NCI-H82 treated with DMSO at 0.1 percent for 48 hours (cell line): Measurements from ENCODE around the gene TRIM48.
"Not testable (repeated sequence)": the region's sequence is repeated elsewhere in the genome, so short reads cannot be mapped to it uniquely, and the experiment has no call there.

Experiments used
- DNase-seq: peaks from one replicate; lab custom pipeline; 2025; ENCODE audit not compliant: unreplicated experiment; lab: John Stamatoyannopoulos, UW

Gene TRIM48, protein sequence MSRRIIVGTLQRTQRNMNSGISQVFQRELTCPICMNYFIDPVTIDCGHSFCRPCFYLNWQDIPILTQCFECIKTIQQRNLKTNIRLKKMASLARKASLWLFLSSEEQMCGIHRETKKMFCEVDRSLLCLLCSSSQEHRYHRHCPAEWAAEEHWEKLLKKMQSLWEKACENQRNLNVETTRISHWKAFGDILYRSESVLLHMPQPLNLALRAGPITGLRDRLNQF

DNA sequence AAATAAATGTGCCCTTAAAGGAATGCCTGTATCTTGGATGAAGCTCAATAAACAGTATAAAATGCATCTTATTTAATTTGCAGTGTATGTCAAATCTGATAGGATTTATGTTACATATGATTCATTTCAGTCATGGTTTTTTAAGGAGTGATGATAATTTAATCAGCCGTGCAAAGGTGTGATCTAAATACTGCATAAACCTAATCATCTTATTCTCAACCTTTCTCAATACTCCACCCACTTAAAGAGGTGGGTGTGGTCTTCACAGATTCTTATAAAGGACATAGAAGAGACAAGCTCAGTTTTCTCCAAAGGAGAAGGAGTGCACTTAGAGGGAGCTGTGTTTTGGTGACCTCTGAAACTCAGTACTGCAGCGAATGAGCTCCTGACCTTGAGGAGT is at the start of gene TRIM48:
TRIM48 (plus strand) TSS at position 301 of the 400 bp plus-strand sequence. CDS start 113 bp downstream, outside the sequence.
- not testable (repeated sequence) for DNase-seq

- not testable (repeated sequence) for DNase-seq
These were observed 23.6 kb upstream of the TRIM48 start for GRCh38 chr11:55238316-55238715.

DNA sequence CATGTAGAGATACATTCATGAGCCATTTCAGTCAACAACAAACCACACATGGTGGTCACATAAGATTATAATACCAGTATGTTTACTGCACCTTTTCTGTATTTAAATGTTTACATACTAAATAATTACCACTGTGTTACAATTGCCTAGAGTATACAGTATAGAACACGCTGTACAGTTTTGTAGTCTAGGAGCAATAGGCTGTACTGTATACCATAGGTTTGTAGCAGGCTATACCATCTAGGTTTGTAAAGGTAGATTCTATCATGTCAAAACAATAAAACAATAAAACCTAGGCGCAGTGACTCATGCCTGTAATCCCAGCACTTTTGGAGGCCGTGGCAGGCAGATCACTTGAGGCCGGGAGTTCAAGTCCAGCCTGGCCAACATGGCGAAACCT is 1.1 kb downstream of the TRIM48 start:
- DNase-seq: no peak
